ENCODE measurements around the gene KCTD18.

Gene KCTD18

DNA sequence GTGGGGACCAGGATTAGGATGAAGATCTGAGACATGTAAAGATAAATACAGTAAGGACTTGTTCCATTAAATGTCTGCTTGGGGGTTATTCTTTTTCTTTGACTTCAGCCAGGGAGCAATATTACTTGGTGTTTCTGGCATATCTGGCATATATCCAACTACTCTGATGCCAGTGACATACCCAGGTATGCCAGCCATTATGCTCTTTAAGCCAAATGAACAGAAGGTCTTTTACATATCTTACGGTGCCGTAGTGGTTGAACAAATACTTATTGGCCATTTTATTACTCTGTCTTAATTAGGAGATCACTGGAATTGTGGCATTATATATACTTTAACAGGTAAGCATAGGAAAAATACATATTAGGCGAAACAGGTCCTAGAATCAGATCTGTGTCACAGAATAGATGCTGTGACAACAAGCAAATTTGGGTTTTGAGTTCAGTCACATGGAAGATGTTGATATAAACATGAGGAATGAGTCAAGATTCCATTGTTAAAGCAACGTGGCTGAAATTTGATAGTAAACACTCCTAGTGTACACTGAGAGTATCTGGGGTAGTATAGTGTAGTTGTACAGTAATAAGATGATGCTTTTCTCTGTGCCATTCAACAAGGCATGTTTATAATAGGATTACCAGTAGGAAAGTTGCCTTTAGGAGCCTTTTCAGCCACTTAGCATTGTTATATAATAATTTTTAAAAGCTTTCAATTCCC is 62.6 kb downstream of the KCTD18 start:
- TF ChIP-seq FOXP2 (optimal IDR thresholded peaks at IDR 0.05; ENCODE audit: borderline replicate concordance, extremely low read depth, extremely low read length, insufficient read depth) (no peak), POLR2AphosphoS5 (IDR thresholded peaks at IDR 0.05; ENCODE audit: low read depth, low read length) (no peak), TAF1 (IDR thresholded peaks at IDR 0.05; ENCODE audit: borderline replicate concordance, insufficient read depth, low read length) (no peak), SIN3A (IDR thresholded peaks at IDR 0.05; ENCODE audit: borderline replicate concordance, insufficient read depth, low read length) (no peak)
- TF ChIP-seq, protein P1, sequence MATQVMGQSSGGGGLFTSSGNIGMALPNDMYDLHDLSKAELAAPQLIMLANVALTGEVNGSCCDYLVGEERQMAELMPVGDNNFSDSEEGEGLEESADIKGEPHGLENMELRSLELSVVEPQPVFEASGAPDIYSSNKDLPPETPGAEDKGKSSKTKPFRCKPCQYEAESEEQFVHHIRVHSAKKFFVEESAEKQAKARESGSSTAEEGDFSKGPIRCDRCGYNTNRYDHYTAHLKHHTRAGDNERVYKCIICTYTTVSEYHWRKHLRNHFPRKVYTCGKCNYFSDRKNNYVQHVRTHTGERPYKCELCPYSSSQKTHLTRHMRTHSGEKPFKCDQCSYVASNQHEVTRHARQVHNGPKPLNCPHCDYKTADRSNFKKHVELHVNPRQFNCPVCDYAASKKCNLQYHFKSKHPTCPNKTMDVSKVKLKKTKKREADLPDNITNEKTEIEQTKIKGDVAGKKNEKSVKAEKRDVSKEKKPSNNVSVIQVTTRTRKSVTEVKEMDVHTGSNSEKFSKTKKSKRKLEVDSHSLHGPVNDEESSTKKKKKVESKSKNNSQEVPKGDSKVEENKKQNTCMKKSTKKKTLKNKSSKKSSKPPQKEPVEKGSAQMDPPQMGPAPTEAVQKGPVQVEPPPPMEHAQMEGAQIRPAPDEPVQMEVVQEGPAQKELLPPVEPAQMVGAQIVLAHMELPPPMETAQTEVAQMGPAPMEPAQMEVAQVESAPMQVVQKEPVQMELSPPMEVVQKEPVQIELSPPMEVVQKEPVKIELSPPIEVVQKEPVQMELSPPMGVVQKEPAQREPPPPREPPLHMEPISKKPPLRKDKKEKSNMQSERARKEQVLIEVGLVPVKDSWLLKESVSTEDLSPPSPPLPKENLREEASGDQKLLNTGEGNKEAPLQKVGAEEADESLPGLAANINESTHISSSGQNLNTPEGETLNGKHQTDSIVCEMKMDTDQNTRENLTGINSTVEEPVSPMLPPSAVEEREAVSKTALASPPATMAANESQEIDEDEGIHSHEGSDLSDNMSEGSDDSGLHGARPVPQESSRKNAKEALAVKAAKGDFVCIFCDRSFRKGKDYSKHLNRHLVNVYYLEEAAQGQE (IDR thresholded peaks at IDR 0.05; ENCODE audit: insufficient read depth in 1 of 2, low read depth in 2 of 2, low read length in 2 of 2) = no peak

DNA sequence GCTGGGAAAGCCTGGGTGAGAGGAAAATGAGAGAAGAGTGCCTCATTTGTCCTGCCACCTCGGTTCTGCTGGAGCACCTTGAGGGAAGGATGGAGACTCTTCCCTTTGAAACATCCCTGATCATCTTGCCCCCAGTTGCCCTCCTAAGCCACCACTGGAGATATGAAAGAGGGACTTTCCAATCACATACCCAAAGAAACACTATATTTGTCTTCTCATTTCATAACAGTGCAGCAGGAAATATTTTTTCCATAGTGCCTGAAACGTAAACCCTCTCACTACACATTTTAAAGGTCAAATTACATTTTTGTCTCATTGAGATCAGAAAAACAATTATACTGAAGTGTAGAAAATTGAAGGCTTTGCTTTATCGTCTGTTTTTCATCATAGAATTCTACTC is 63.3 kb downstream of the KCTD18 start:
- TF ChIP-seq FOXP2 (optimal IDR thresholded peaks at IDR 0.05; ENCODE audit: borderline replicate concordance, extremely low read depth, extremely low read length, insufficient read depth) = no peak
- TF ChIP-seq, protein P1 (IDR thresholded peaks at IDR 0.05; ENCODE audit: insufficient read depth in 1 of 2, low read depth in 2 of 2, low read length in 2 of 2) = no peak
- no peak for TF ChIP-seq SIN3A (IDR thresholded peaks at IDR 0.05; ENCODE audit: borderline replicate concordance, insufficient read depth, low read length)

DNA sequence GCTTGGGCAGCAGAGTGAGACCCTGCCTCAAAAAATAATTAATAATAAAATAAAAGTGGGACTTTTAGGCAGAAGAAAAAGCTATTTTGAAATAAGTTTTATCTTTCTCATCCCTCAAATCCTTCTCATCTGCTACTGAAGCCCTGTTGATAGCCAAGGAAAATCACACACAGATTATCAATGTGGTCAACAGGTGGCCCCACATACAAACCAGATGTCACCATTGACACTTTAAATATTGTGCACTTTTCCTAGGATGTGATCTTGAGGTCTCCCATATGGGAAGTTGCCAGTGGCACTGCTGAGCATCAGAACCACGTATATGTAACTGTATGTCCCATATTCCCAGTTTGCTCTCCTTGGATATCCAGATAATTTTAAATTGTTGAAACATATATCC is 64.6 kb downstream of the KCTD18 start:
- TF ChIP-seq, protein P1 (IDR thresholded peaks at IDR 0.05; ENCODE audit: insufficient read depth in 1 of 2, low read depth in 2 of 2, low read length in 2 of 2) = no peak
- TF ChIP-seq FOXP2 (optimal IDR thresholded peaks at IDR 0.05; ENCODE audit: borderline replicate concordance, extremely low read depth, extremely low read length, insufficient read depth) = no peak
- TF ChIP-seq SIN3A (IDR thresholded peaks at IDR 0.05; ENCODE audit: borderline replicate concordance, insufficient read depth, low read length) = no peak
- TF ChIP-seq TAF1 (IDR thresholded peaks at IDR 0.05; ENCODE audit: borderline replicate concordance, insufficient read depth, low read length) = no peak
- no peak for TF ChIP-seq POLR2AphosphoS5 (IDR thresholded peaks at IDR 0.05; ENCODE audit: low read depth, low read length)

DNA sequence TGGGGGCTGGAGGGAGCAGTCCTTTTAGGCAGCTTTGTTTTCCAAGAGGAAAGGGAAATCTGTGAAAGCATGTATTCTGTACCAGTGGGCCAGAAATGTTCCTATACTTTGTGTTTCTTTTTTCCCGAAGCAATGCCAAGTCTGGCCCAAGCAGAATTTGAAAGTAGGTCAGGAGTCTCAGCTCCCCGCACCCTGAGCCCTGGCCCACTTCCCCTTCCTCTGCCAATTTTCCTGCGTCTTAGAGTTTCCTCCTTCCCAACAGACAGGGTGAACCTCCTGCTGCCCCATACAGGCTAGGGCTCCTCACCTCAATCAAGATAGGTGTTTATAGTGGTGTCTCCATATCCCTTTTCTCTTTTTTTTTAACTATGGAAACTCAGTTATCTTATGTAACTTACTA is 65.3 kb downstream of the KCTD18 start:
- no peak for TF ChIP-seq TAF1 (IDR thresholded peaks at IDR 0.05; ENCODE audit: borderline replicate concordance, insufficient read depth, low read length)
- no peak for TF ChIP-seq POLR2AphosphoS5 (IDR thresholded peaks at IDR 0.05; ENCODE audit: low read depth, low read length)
- TF ChIP-seq FOXP2 (optimal IDR thresholded peaks at IDR 0.05; ENCODE audit: borderline replicate concordance, extremely low read depth, extremely low read length, insufficient read depth) = no peak
- TF ChIP-seq SIN3A (IDR thresholded peaks at IDR 0.05; ENCODE audit: borderline replicate concordance, insufficient read depth, low read length) = no peak
- TF ChIP-seq, protein P1 (IDR thresholded peaks at IDR 0.05; ENCODE audit: insufficient read depth in 1 of 2, low read depth in 2 of 2, low read length in 2 of 2) = no peak
